CD14-positive monocyte (primary cell): ENCODE measurements around the gene CTDP1. TPM values are rescaled to one million over a fixed set of nuclear protein-coding genes. Genes with fewer than 3 reads are reported as not detected.
"Not testable (repeated sequence)": the region's sequence is repeated elsewhere in the genome, so short reads cannot be mapped to it uniquely, and the experiment has no call there.

Experiments
- DNase-seq, 3 donors: peaks; one replicate each; pipeline ENCODE4 v3.0.0-alpha.2; 2011 to 2022
- H2AFZ ChIP-seq: 2 replicates; pipeline ENCODE4 v1.6.0; 2012; ENCODE audit warnings: mild to moderate bottlenecking, low read depth, low read length, inconsistent platforms; ENCODE audit not compliant: insufficient read depth, poor library complexity, severe bottlenecking
- H3K27ac ChIP-seq, 2 donors: 1 replicate in 1 of 2; 2 replicates in 1 of 2; pipeline ENCODE4 v1.5.1; 2012 to 2013; ENCODE audit warnings: low read length in 2 of 2, control low read depth in 1 of 2, inconsistent platforms in 1 of 2, low read depth in 1 of 2, mild to moderate bottlenecking in 1 of 2
- H3K27me3 ChIP-seq, 2 donors: one replicate each; pipeline versions ENCODE4 v1.6.0 to v1.6.1; 2011 to 2013; ENCODE audit warnings: low read length in 2 of 2; ENCODE audit not compliant: control insufficient read depth in 2 of 2, insufficient read depth in 2 of 2
- H3K36me3 ChIP-seq, 2 donors: replicated peaks in 1 of 2; 1 replicate in 1 of 2; 2 replicates in 1 of 2; pipeline versions ENCODE4 v1.5.1 to v1.6.1; 2012 to 2013; ENCODE audit warnings: low read length in 2 of 2, control low read depth in 1 of 2, inconsistent platforms in 1 of 2, mild to moderate bottlenecking in 1 of 2; ENCODE audit not compliant: insufficient read depth in 2 of 2, control insufficient read depth in 1 of 2
- H3K4me1 ChIP-seq, 2 donors: 1 replicate in 1 of 2; 2 replicates in 1 of 2; pipeline versions ENCODE4 v1.5.1 to v1.6.1; 2012 to 2013; ENCODE audit warnings: low read length in 2 of 2, control low read depth in 1 of 2, inconsistent platforms in 1 of 2, mild to moderate bottlenecking in 1 of 2, moderate library complexity in 1 of 2; ENCODE audit not compliant: insufficient read depth in 2 of 2, control insufficient read depth in 1 of 2
- H3K4me2 ChIP-seq: replicated peaks from 2 replicates; pipeline ENCODE3; 2012; ENCODE audit warnings: low read length, moderate library complexity, mild to moderate bottlenecking; ENCODE audit not compliant: poor library complexity, severe bottlenecking; ENCODE audit errors: extremely low read depth
- H3K4me3 ChIP-seq, 3 experiments: fragments of 200-600 bp in 1 of 3; sonication (generic) in 1 of 3; replicated peaks in 1 of 3; 1 replicate in 2 of 3; 2 replicates in 1 of 3; pipeline ENCODE4 v1.5.1; 2011 to 2013; ENCODE audit warnings: low read length in 3 of 3, mild to moderate bottlenecking in 3 of 3, control low read depth in 2 of 3, low read depth in 2 of 3, inconsistent platforms in 1 of 3, moderate library complexity in 1 of 3
- H3K79me2 ChIP-seq: 2 replicates; pipeline ENCODE4 v1.6.0; 2012; ENCODE audit warnings: mild to moderate bottlenecking, control low read depth, inconsistent platforms, low read length, moderate library complexity; ENCODE audit not compliant: insufficient read depth
- H3K9ac ChIP-seq: 2 replicates; pipeline ENCODE4 v1.6.0; 2017; ENCODE audit warnings: low read length, mild to moderate bottlenecking; ENCODE audit not compliant: insufficient read depth, poor library complexity, severe bottlenecking
- H3K9me3 ChIP-seq, 2 donors: replicated peaks in 1 of 2; 1 replicate in 1 of 2; 2 replicates in 1 of 2; pipeline versions ENCODE4 v1.5.1 to v1.6.1; 2012 to 2013; ENCODE audit warnings: low read length in 2 of 2, control low read depth in 1 of 2; ENCODE audit not compliant: control insufficient read depth in 1 of 2, insufficient read depth in 1 of 2
- H4K20me1 ChIP-seq: 2 replicates; pipeline ENCODE4 v1.6.0; 2012; ENCODE audit warnings: mild to moderate bottlenecking, low read length, control low read depth, moderate library complexity; ENCODE audit not compliant: insufficient read depth
- H3K27ac Mint-ChIP-seq, 7 donors: one replicate each; pipeline ENCODE4 v1.8.0; 2020; ENCODE audit warnings: mild to moderate bottlenecking in 7 of 7, mixed read lengths in 7 of 7, moderate library complexity in 6 of 7, inconsistent platforms in 2 of 7
- H3K27me3 Mint-ChIP-seq, 3 donors: one replicate each; pipeline ENCODE4 v1.8.0; 2021 to 2022; ENCODE audit warnings: low read depth in 3 of 3, mild to moderate bottlenecking in 3 of 3, mixed read lengths in 3 of 3, moderate library complexity in 3 of 3, inconsistent platforms in 1 of 3
- H3K36me3 Mint-ChIP-seq, 2 donors: one replicate each; pipeline ENCODE4 v1.8.0; 2020; ENCODE audit warnings: mixed read lengths in 2 of 2, inconsistent platforms in 1 of 2, mild to moderate bottlenecking in 1 of 2
- H3K4me1 Mint-ChIP-seq: one replicate; pipeline ENCODE4 v1.8.0; 2020; ENCODE audit warnings: mild to moderate bottlenecking, mixed read lengths
- H3K4me3 Mint-ChIP-seq, 2 donors: one replicate each; pipeline ENCODE4 v1.8.0; 2020; ENCODE audit warnings: mild to moderate bottlenecking in 2 of 2, mixed read lengths in 2 of 2, moderate library complexity in 1 of 2
- H3K9me3 Mint-ChIP-seq, 7 donors: one replicate each; pipeline ENCODE4 v1.8.0; 2020 to 2022; ENCODE audit warnings: mixed read lengths in 7 of 7, mild to moderate bottlenecking in 6 of 7, moderate library complexity in 6 of 7, inconsistent platforms in 2 of 7
- WGBS: methylation state at CpG from one replicate; pipeline ENCODE4 v1.1.5; 2013; ENCODE audit warnings: missing lambda C conversion rate; ENCODE audit not compliant: insufficient coverage; 5-methylcytosine and 5-hydroxymethylcytosine counted together
- intact Hi-C, 2 donors: fragments of 100-400 bp; cut with micrococcal nuclease; formaldehyde crosslinking; loops; one replicate each; pipeline versions ENCODE4 v1.15.0 to v1.15.1; 2023
- polyA plus RNA-seq, 3 donors: library from polyadenylated mRNA; depleted of rRNA in 1 of 3; unstranded in 2 of 3; stranded (reverse) in 1 of 3; fragments of 300-500 nt in 2 of 3; fragments of >200 nt in 1 of 3; fragmentation: Illumina TruSeq in 2 of 3; gene quantifications; 1 replicate in 2 of 3; 2 replicates in 1 of 3; pipeline ENCODE4 v1.2.3, GENCODE V29; 2012 to 2021
- TF ChIP-seq, protein P1 (sequence below): fragments of 200-600 bp; IDR thresholded peaks from one replicate; pipeline ENCODE4 v1.8.0; 2022; ENCODE audit warnings: antibody characterized with exemption, mild to moderate bottlenecking

The CTDP1 gene
- polyA plus RNA-seq, 3 donors = 9.1 to 13.9 (median 9.1) TPM

DNA sequence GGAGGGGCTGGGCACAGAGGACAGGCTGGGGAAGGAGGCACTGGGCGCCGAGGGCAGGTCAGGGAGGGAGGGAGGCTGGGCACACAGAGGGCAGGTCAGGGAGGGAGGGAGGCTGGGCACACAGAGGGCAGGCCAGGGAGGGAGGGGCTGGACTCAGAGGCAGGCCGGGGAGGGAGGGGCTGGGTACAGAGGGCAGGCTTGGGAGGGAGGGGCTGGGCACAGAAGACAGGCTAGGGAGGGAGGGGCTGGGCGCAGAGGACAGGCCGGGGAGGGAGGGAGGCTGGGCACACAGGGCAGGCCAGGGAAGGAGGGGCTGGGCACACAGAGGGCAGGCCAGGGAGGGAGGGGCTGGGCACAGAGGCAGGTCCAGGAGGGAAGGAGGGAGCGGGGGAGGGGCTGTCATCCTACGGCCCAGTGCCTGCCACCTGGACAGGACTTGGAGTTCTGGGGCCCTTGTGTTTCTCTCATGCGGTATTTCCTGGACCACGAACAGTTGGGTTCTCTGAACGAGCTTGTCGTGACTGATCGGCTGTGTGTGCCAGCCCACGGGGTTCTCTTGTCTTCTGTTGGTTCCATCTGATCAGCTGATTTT is 71.5 kb downstream of the CTDP1 start:
- no peak overlapping the region for H3K4me2 ChIP-seq
- peaks cover 62 to 79% of the 10 kb centered on the region in 2 donors for H3K36me3 Mint-ChIP-seq
- H3K4me1 ChIP-seq = no peaks in the 10 kb centered on the region
- intact Hi-C loops = no loop called here
- peaks cover 60 to 81% of the 10 kb centered on the region in 2 donors for H3K36me3 ChIP-seq
- no peaks in the 10 kb centered on the region for H3K4me1 Mint-ChIP-seq
- H3K9me3 Mint-ChIP-seq = peaks cover 12 to 39% (median 19%) of the 10 kb centered on the region in 7 donors
- 89% methylated on average over 7 of the region's 13 CpGs for whole genome bisulfite sequencing
- no peak overlapping the region for H2AFZ ChIP-seq
- no peak overlapping the region for H3K9ac ChIP-seq
- H3K27me3 Mint-ChIP-seq = peaks cover 0 to 5% (median 0%) of the 10 kb centered on the region in 3 donors
- H3K27ac ChIP-seq = no peak overlapping the region
- H3K9me3 ChIP-seq = peaks cover 35 to 38% of the 10 kb centered on the region in 2 donors
- no peak overlapping the region for H3K27ac Mint-ChIP-seq
- TF ChIP-seq, protein P1, sequence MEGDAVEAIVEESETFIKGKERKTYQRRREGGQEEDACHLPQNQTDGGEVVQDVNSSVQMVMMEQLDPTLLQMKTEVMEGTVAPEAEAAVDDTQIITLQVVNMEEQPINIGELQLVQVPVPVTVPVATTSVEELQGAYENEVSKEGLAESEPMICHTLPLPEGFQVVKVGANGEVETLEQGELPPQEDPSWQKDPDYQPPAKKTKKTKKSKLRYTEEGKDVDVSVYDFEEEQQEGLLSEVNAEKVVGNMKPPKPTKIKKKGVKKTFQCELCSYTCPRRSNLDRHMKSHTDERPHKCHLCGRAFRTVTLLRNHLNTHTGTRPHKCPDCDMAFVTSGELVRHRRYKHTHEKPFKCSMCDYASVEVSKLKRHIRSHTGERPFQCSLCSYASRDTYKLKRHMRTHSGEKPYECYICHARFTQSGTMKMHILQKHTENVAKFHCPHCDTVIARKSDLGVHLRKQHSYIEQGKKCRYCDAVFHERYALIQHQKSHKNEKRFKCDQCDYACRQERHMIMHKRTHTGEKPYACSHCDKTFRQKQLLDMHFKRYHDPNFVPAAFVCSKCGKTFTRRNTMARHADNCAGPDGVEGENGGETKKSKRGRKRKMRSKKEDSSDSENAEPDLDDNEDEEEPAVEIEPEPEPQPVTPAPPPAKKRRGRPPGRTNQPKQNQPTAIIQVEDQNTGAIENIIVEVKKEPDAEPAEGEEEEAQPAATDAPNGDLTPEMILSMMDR = no peak
- H3K27me3 ChIP-seq = no peaks in the 10 kb centered on the region
- no peak overlapping the region for H3K4me3 ChIP-seq
- H4K20me1 ChIP-seq = peaks cover 27% of the 10 kb centered on the region
- DNase-seq = no peak
- peaks cover 14% of the 10 kb centered on the region for H3K79me2 ChIP-seq
- no peak overlapping the region for H3K4me3 Mint-ChIP-seq

DNA sequence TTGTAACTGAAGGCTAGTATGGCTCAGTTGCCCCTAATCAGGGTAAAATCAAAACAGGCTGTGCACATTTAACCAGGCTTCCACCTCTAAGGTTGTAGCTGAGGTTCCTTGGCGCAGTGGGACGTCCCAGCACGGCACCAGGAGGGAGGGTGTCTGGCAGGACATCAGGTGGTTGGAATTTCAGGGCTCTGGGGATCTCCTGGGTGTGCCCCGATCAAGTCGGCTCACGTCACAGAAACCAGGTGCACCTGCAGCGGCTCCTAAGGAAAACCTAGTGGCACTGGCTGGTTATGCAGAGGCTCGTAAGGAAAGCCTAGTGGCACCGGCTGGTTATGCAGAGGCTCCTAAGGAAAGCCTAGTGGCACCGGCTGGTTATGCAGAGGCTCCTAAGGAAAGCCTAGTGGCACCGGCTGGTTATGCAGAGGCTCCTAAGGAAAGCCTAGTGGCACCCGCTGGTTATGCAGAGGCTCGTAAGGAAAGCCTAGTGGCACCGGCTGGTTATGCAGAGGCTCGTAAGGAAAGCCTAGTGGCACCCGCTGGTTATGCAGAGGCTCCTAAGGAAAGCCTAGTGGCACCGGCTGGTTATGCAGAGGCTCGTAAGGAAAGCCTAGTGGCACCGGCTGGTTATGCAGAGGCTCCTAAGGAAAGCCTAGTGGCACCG is 72.4 kb downstream of the CTDP1 start:
- H3K27ac ChIP-seq, H3K4me1 Mint-ChIP-seq, H2AFZ ChIP-seq, H3K79me2 ChIP-seq, H3K4me3 ChIP-seq, DNase-seq, H3K4me3 Mint-ChIP-seq, H3K27me3 Mint-ChIP-seq, H3K4me1 ChIP-seq, intact Hi-C loops, H3K27me3 ChIP-seq, H3K4me2 ChIP-seq, H3K9ac ChIP-seq, H3K27ac Mint-ChIP-seq: not testable (repeated sequence)
- peaks cover 25% of the 10 kb centered on the region for H4K20me1 ChIP-seq
- WGBS = 99% methylated on average over 12 of the region's 20 CpGs
- peaks cover 31 to 39% of the 10 kb centered on the region in 2 donors for H3K9me3 ChIP-seq
- peaks cover 55 to 74% of the 10 kb centered on the region in 2 donors for H3K36me3 Mint-ChIP-seq
- peaks cover 12 to 33% (median 16%) of the 10 kb centered on the region in 7 donors for H3K9me3 Mint-ChIP-seq
- peaks cover 53 to 75% of the 10 kb centered on the region in 2 donors for H3K36me3 ChIP-seq

DNA sequence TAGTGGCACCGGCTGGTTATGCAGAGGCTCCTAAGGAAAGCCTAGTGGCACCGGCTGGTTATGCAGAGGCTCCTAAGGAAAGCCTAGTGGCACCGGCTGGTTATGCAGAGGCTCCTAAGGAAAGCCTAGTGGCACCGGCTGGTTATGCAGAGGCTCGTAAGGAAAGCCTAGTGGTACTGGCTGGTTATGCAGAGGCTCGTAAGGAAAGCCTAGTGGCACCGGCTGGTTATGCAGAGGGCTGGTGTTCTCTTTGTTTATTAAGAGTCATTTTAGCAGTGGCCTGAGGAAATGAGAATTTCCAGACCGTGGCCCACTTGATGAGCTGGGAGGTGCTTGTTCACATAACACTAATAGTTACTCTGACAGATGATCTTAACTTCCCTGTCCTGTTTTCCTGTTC is 73.3 kb downstream of the CTDP1 start:
- DNase-seq, H3K27ac ChIP-seq, H3K4me1 ChIP-seq, H3K4me3 Mint-ChIP-seq, H3K4me1 Mint-ChIP-seq, H3K4me2 ChIP-seq, H2AFZ ChIP-seq, H3K9ac ChIP-seq, intact Hi-C loops, H3K79me2 ChIP-seq, H3K27me3 Mint-ChIP-seq, H3K4me3 ChIP-seq, H3K27me3 ChIP-seq: not testable (repeated sequence)
- Histone ChIP-seq H3K9me3 (peaks cover 24 to 33% of the 10 kb centered on the region in 2 donors), H4K20me1 (peaks cover 20% of the 10 kb centered on the region), H3K36me3 (peaks cover 44 to 66% of the 10 kb centered on the region in 2 donors)
- peaks cover 14 to 33% (median 16%) of the 10 kb centered on the region in 7 donors for H3K9me3 Mint-ChIP-seq
- peak overlapping the region in 1 of 7 donors; percentile 59 for H3K27ac Mint-ChIP-seq
- no CpG with 5 or more reads among the region's 8 CpGs for WGBS
- peaks cover 49 to 69% of the 10 kb centered on the region in 2 donors for H3K36me3 Mint-ChIP-seq
